ENCODE measurements around the gene SGTB. TPM values are rescaled to one million over a fixed set of nuclear protein-coding genes. Genes with fewer than 3 reads are reported as not detected.

Gene SGTB, protein sequence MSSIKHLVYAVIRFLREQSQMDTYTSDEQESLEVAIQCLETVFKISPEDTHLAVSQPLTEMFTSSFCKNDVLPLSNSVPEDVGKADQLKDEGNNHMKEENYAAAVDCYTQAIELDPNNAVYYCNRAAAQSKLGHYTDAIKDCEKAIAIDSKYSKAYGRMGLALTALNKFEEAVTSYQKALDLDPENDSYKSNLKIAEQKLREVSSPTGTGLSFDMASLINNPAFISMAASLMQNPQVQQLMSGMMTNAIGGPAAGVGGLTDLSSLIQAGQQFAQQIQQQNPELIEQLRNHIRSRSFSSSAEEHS
- total RNA-seq (10 to 100 TPM; 13.1 to 42.7 TPM), polyA plus RNA-seq (ENCODE audit: insufficient read length in 2 of 2) (10 to 100 TPM; 20.2 to 30.3 TPM)
- long read RNA-seq, donor 1, full-length matches to known transcripts: 3 of 3 reads
- long read RNA-seq, donor 1, partial matches to known transcripts: 0 of 3 reads
- long read RNA-seq, donor 1, other reads (novel, unspliced or antisense): 0 of 3 reads
- long read RNA-seq, donor 2: 0 reads
- long read RNA-seq, donor 3, full-length matches to known transcripts: 4 of 4 reads
- long read RNA-seq, donor 3, partial matches to known transcripts: 0 of 4 reads
- long read RNA-seq, donor 3, other reads (novel, unspliced or antisense): 0 of 4 reads
- long read RNA-seq, donor 4, full-length matches to known transcripts: 2 of 2 reads
- long read RNA-seq, donor 4, partial matches to known transcripts: 0 of 2 reads
- long read RNA-seq, donor 4, other reads (novel, unspliced or antisense): 0 of 2 reads

DNA sequence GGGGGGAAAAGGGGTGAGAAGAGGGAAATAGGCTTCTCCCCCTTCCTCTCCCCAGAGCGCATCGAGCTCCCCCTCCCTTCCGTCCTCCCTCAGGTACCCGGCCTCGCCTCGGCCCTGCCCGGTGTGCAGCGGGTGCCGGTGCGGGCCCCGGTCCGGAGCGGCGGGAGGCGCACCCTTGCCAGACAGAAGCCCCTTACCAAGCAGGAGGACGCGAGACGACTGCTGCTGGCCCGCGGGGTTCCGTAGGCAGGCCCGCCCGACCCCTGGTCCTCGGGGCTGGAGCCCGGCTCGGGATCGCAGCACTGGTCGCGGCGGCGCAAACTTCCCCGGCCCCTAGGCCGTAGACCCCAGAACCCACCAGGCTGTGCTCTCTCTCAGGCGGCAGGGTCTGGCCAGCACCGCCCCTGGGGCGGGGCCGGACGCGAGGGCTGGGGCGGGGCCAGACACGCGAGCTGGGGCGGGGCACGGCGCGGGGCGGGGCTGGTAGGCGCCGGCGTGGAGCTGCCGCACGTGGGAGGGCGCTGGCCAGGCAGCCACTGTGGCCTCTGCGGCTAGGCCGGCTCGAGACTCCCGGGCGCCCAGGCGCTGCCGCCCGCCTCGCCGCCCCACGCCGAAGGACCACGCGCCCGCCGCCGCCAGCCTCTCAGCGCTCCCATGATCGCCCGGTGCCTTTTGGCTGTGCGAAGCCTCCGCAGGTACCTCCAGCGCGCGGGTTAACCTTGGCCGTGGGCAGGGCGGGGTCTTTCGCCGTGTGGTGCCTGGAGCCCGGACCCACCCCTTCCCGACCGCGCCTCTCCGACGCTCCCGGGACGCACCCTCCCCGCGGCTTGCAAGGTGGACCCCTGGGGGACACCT, at the start of gene SGTB, which contains the start of gene NLN:
TSS of gene SGTB (minus strand) at position 390 of the 855 bp plus-strand sequence. CDS start 1,302 bp downstream, outside the sequence.
TSS of gene NLN (plus strand) at position 486 of the 855 bp plus-strand sequence. CDS start at position 655, 169 bp downstream.
- Histone ChIP-seq H3K4me3 (ENCODE audit: low read depth, low read length) (peak within 1 kb of the TSS; percentile 82), H3K9me3 (ENCODE audit: control insufficient read depth, insufficient read depth, low read length) (no peaks in the 10 kb centered on the region), H3K27ac (ENCODE audit: low read depth, low read length) (peak within 1 kb of the TSS; percentile 82), H3K36me3 (ENCODE audit: control insufficient read depth, insufficient read depth, low read length) (peaks cover 2% of the 10 kb centered on the region), H3K4me1 (ENCODE audit: control insufficient read depth, insufficient read depth, low read length) (peaks cover 6% of the 10 kb centered on the region), H3K27me3 (ENCODE audit: control insufficient read depth, insufficient read depth, low read length) (no peaks in the 10 kb centered on the region)
- DNase-seq (ENCODE audit: low read depth in 4 of 6, low spot score in 6 of 6): peak in 5 of 6 donors; percentile 72 to 96 (median 86)
- under 1% methylated on average over 92 of the region's 92 CpGs for WGBS (ENCODE audit: insufficient coverage)

- peak in 1 of 6 donors; percentile 18 for DNase-seq (ENCODE audit: low read depth in 4 of 6, low spot score in 6 of 6)
- Histone ChIP-seq H3K4me3 (ENCODE audit: low read depth, low read length) (no peak overlapping the region), H3K27me3 (ENCODE audit: control insufficient read depth, insufficient read depth, low read length) (no peaks in the 10 kb centered on the region), H3K4me1 (ENCODE audit: control insufficient read depth, insufficient read depth, low read length) (no peaks in the 10 kb centered on the region), H3K9me3 (ENCODE audit: control insufficient read depth, insufficient read depth, low read length) (peaks cover 2% of the 10 kb centered on the region), H3K27ac (ENCODE audit: low read depth, low read length) (no peak overlapping the region), H3K36me3 (ENCODE audit: control insufficient read depth, insufficient read depth, low read length) (peaks cover 9% of the 10 kb centered on the region)
- WGBS (ENCODE audit: insufficient coverage): no CpG with 5 or more reads among the region's 2 CpGs
Measured at GRCh38 chr5:65771266-65771665, 49.4 kb upstream of the SGTB start.

GRCh38 chr5:65769539-65769938, 47.6 kb upstream of the SGTB start:
- H3K27ac ChIP-seq (ENCODE audit: low read depth, low read length): no peak overlapping the region
- peaks cover 2% of the 10 kb centered on the region for H3K9me3 ChIP-seq (ENCODE audit: control insufficient read depth, insufficient read depth, low read length)
- no peaks in the 10 kb centered on the region for H3K27me3 ChIP-seq (ENCODE audit: control insufficient read depth, insufficient read depth, low read length)
- no CpG with 5 or more reads among the region's 1 CpG for WGBS (ENCODE audit: insufficient coverage)
- peaks cover 9% of the 10 kb centered on the region for H3K36me3 ChIP-seq (ENCODE audit: control insufficient read depth, insufficient read depth, low read length)
- H3K4me1 ChIP-seq (ENCODE audit: control insufficient read depth, insufficient read depth, low read length): no peaks in the 10 kb centered on the region
- no peak overlapping the region for H3K4me3 ChIP-seq (ENCODE audit: low read depth, low read length)
- DNase-seq (ENCODE audit: low read depth in 4 of 6, low spot score in 6 of 6): no peak

- H3K36me3 ChIP-seq (ENCODE audit: control insufficient read depth, insufficient read depth, low read length): peaks cover 9% of the 10 kb centered on the region
- no peaks in the 10 kb centered on the region for H3K27me3 ChIP-seq (ENCODE audit: control insufficient read depth, insufficient read depth, low read length)
- WGBS (ENCODE audit: insufficient coverage): 100% methylated on average over 3 of the region's 7 CpGs
- no peak overlapping the region for H3K4me3 ChIP-seq (ENCODE audit: low read depth, low read length)
- no peak overlapping the region for H3K27ac ChIP-seq (ENCODE audit: low read depth, low read length)
- no peak for DNase-seq (ENCODE audit: low read depth in 4 of 6, low spot score in 6 of 6)
- no peaks in the 10 kb centered on the region for H3K4me1 ChIP-seq (ENCODE audit: control insufficient read depth, insufficient read depth, low read length)
- H3K9me3 ChIP-seq (ENCODE audit: control insufficient read depth, insufficient read depth, low read length): peaks cover 2% of the 10 kb centered on the region
Measured at GRCh38 chr5:65768723-65769346, 46.9 kb upstream of the SGTB start.

GRCh38 chr5:65767565-65767964, 45.7 kb upstream of the SGTB start:
- Histone ChIP-seq H3K27ac (ENCODE audit: low read depth, low read length) (no peak overlapping the region), H3K9me3 (ENCODE audit: control insufficient read depth, insufficient read depth, low read length) (peaks cover 2% of the 10 kb centered on the region), H3K4me3 (ENCODE audit: low read depth, low read length) (no peak overlapping the region), H3K27me3 (ENCODE audit: control insufficient read depth, insufficient read depth, low read length) (no peaks in the 10 kb centered on the region), H3K36me3 (ENCODE audit: control insufficient read depth, insufficient read depth, low read length) (peaks cover 4% of the 10 kb centered on the region), H3K4me1 (ENCODE audit: control insufficient read depth, insufficient read depth, low read length) (no peaks in the 10 kb centered on the region)
- 100% methylated on average over 1 of the region's 1 CpG for WGBS (ENCODE audit: insufficient coverage)
- no peak for DNase-seq (ENCODE audit: low read depth in 4 of 6, low spot score in 6 of 6)

- no peaks in the 10 kb centered on the region for H3K4me1 ChIP-seq (ENCODE audit: control insufficient read depth, insufficient read depth, low read length)
- no peak for DNase-seq (ENCODE audit: low read depth in 4 of 6, low spot score in 6 of 6)
- no peak overlapping the region for H3K27ac ChIP-seq (ENCODE audit: low read depth, low read length)
- WGBS (ENCODE audit: insufficient coverage): 100% methylated on average over 2 of the region's 2 CpGs
- H3K4me3 ChIP-seq (ENCODE audit: low read depth, low read length): no peak overlapping the region
- peaks cover 4% of the 10 kb centered on the region for H3K36me3 ChIP-seq (ENCODE audit: control insufficient read depth, insufficient read depth, low read length)
- H3K9me3 ChIP-seq (ENCODE audit: control insufficient read depth, insufficient read depth, low read length): peaks cover 2% of the 10 kb centered on the region
- H3K27me3 ChIP-seq (ENCODE audit: control insufficient read depth, insufficient read depth, low read length): no peaks in the 10 kb centered on the region
Measured at GRCh38 chr5:65766781-65767180, 44.9 kb upstream of the SGTB start.

GRCh38 chr5:65766175-65766574, 44.3 kb upstream of the SGTB start:
- Histone ChIP-seq H3K4me3 (ENCODE audit: low read depth, low read length) (no peak overlapping the region), H3K27me3 (ENCODE audit: control insufficient read depth, insufficient read depth, low read length) (no peaks in the 10 kb centered on the region), H3K4me1 (ENCODE audit: control insufficient read depth, insufficient read depth, low read length) (no peaks in the 10 kb centered on the region), H3K27ac (ENCODE audit: low read depth, low read length) (no peak overlapping the region), H3K9me3 (ENCODE audit: control insufficient read depth, insufficient read depth, low read length) (peaks cover 2% of the 10 kb centered on the region), H3K36me3 (ENCODE audit: control insufficient read depth, insufficient read depth, low read length) (peaks cover 4% of the 10 kb centered on the region)
- DNase-seq (ENCODE audit: low read depth in 4 of 6, low spot score in 6 of 6): no peak
- 100% methylated on average over 2 of the region's 2 CpGs for WGBS (ENCODE audit: insufficient coverage)

GRCh38 chr5:65765582-65765981, 43.7 kb upstream of the SGTB start:
- no peak overlapping the region for H3K4me3 ChIP-seq (ENCODE audit: low read depth, low read length)
- H3K27me3 ChIP-seq (ENCODE audit: control insufficient read depth, insufficient read depth, low read length): no peaks in the 10 kb centered on the region
- no peak for DNase-seq (ENCODE audit: low read depth in 4 of 6, low spot score in 6 of 6)
- H3K27ac ChIP-seq (ENCODE audit: low read depth, low read length): no peak overlapping the region
- H3K36me3 ChIP-seq (ENCODE audit: control insufficient read depth, insufficient read depth, low read length): peaks cover 4% of the 10 kb centered on the region
- H3K4me1 ChIP-seq (ENCODE audit: control insufficient read depth, insufficient read depth, low read length): no peaks in the 10 kb centered on the region
- H3K9me3 ChIP-seq (ENCODE audit: control insufficient read depth, insufficient read depth, low read length): peaks cover 2% of the 10 kb centered on the region
- no CpG with 5 or more reads among the region's 1 CpG for WGBS (ENCODE audit: insufficient coverage)

- H3K4me1 ChIP-seq (ENCODE audit: control insufficient read depth, insufficient read depth, low read length): no peaks in the 10 kb centered on the region
- H3K9me3 ChIP-seq (ENCODE audit: control insufficient read depth, insufficient read depth, low read length): peaks cover 2% of the 10 kb centered on the region
- H3K27ac ChIP-seq (ENCODE audit: low read depth, low read length): no peak overlapping the region
- peaks cover 4% of the 10 kb centered on the region for H3K36me3 ChIP-seq (ENCODE audit: control insufficient read depth, insufficient read depth, low read length)
- H3K27me3 ChIP-seq (ENCODE audit: control insufficient read depth, insufficient read depth, low read length): no peaks in the 10 kb centered on the region
- H3K4me3 ChIP-seq (ENCODE audit: low read depth, low read length): no peak overlapping the region
- no peak for DNase-seq (ENCODE audit: low read depth in 4 of 6, low spot score in 6 of 6)
- WGBS (ENCODE audit: insufficient coverage): no CpG with 5 or more reads among the region's 1 CpG
Measured at GRCh38 chr5:65762234-65762633, 40.3 kb upstream of the SGTB start.

Measured in spinal cord (tissue), 10 donors.